ENCODE measurements around the gene STPG3.

Gene STPG3

GRCh38 chr9:137286975-137287383 lies 35.9 kb downstream of the STPG3 start:
- no peak for DNase-seq

- DNase-seq = no peak
These were observed 42.0 kb downstream of the STPG3 start for GRCh38 chr9:137293094-137293481.

GRCh38 chr9:137293482-137294090 lies 42.5 kb downstream of the STPG3 start:
- no peak for DNase-seq

- DNase-seq = peak; percentile 54
These were observed 43.1 kb downstream of the STPG3 start for GRCh38 chr9:137294091-137294680.

GRCh38 chr9:137294681-137295237 lies 43.7 kb downstream of the STPG3 start:
- DNase-seq = no peak

GRCh38 chr9:137295238-137295811 lies 44.2 kb downstream of the STPG3 start:
- peak; percentile 84 for DNase-seq

GRCh38 chr9:137295849-137296669 lies 45.0 kb downstream of the STPG3 start:
- peak; percentile 57 for DNase-seq

- DNase-seq = peak; percentile 53
These were observed 45.9 kb downstream of the STPG3 start for GRCh38 chr9:137296670-137297664.

- DNase-seq = peak; percentile 55
These were observed 46.9 kb downstream of the STPG3 start for GRCh38 chr9:137297966-137298365.

- DNase-seq = no peak
These were observed 47.5 kb downstream of the STPG3 start for GRCh38 chr9:137298401-137299202.

- DNase-seq = no peak
These were observed 48.1 kb downstream of the STPG3 start for GRCh38 chr9:137299203-137299565.

GRCh38 chr9:137299938-137300337 lies 48.9 kb downstream of the STPG3 start:
- DNase-seq = no peak

- peak; percentile 62 for DNase-seq
These were observed 49.5 kb downstream of the STPG3 start for GRCh38 chr9:137300567-137301080.

GRCh38 chr9:137301081-137301947 lies 50.2 kb downstream of the STPG3 start:
- peak; percentile 75 for DNase-seq

- peak; percentile 96 for DNase-seq
These were observed 51.0 kb downstream of the STPG3 start, which contains the start of gene NRARP for GRCh38 chr9:137302118-137302448. NRARP (minus strand) TSS chr9:137302271; CDS start chr9:137301928, 343 bp downstream.

GRCh38 chr9:137302449-137303150 lies 51.5 kb downstream of the STPG3 start:
- DNase-seq = no peak

All from activated CD8-positive, alpha-beta memory T cell treated with anti-CD3 and anti-CD28 coated beads for 24 hours (primary cell).